IPS-20b (cell line): ENCODE results near the gene ELL.

ENCODE experiments used
- H3K27ac ChIP-seq: one replicate; pipeline ENCODE4 v1.5.1; 2013; ENCODE audit warnings: low read length
- H3K27me3 ChIP-seq: 2 replicates; pipeline ENCODE4 v1.6.1; 2013; ENCODE audit warnings: mild to moderate bottlenecking, low read length, inconsistent platforms; ENCODE audit not compliant: insufficient read depth
- H3K36me3 ChIP-seq: 2 replicates; pipeline ENCODE4 v1.6.1; 2013; ENCODE audit warnings: low read depth, mild to moderate bottlenecking, inconsistent platforms, low read length, moderate library complexity; ENCODE audit not compliant: insufficient read depth
- H3K4me1 ChIP-seq: 2 replicates; pipeline ENCODE4 v1.6.1; 2013; ENCODE audit warnings: mild to moderate bottlenecking, control low read depth, inconsistent platforms, low read length, moderate library complexity; ENCODE audit not compliant: insufficient read depth
- H3K4me3 ChIP-seq: 2 replicates; pipeline ENCODE4 v1.5.1; 2013; ENCODE audit warnings: mild to moderate bottlenecking, low read length, inconsistent platforms
- H3K9ac ChIP-seq: 2 replicates; pipeline ENCODE4 v1.6.1; 2013; ENCODE audit warnings: low read depth, mild to moderate bottlenecking, inconsistent platforms, low read length, moderate library complexity
- H3K9me3 ChIP-seq: 2 replicates; pipeline ENCODE4 v1.6.1; 2013; ENCODE audit warnings: mild to moderate bottlenecking, low read depth, low read length, inconsistent platforms; ENCODE audit not compliant: insufficient read depth

Gene ELL

DNA sequence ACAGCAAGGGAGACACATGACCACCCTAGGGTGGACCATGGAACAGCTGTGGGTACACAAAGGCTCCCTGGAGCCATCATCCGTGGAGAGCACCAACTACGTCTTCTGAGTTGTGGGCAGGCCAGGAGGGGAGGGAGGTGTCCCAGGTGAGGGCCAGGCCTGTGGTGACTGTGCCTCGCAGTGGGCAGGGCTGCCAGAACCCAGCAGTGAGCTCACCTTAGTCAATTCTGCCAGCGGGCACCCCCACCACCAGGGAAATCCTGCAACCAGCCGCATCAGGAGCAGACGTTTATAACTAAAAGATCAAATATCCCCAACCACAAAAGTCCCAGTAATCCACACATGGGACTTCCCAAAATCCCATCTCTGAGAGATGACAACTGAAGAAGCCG is 19.6 kb downstream of the ELL start:
- Histone ChIP-seq H3K4me1 (no peaks in the 10 kb centered on the region), H3K27ac (no peak overlapping the region), H3K36me3 (no peaks in the 10 kb centered on the region), H3K9ac (no peak overlapping the region), H3K9me3 (no peaks in the 10 kb centered on the region), H3K27me3 (no peaks in the 10 kb centered on the region), H3K4me3 (no peak overlapping the region)

DNA sequence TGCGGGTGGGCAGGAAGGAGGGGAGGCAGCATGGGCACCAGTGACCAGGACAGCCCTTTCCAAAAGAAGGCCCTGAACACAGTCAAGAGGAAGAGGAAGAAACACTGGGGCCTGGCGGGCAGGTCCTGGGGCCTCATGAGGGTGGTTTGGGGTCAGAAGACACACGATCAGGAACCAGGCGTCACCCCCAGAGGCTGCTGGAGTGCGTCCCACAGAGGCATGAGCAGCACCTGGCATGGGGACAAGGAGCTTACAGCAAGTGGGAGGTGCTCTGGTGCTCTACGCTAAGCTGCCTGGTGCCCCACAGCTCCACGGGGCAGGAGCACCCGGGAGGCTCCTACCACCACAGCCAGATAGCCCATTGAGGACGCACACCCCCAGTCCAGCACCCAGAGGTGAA is 20.0 kb downstream of the ELL start:
- no peaks in the 10 kb centered on the region for H3K9me3 ChIP-seq
- no peaks in the 10 kb centered on the region for H3K4me1 ChIP-seq
- H3K9ac ChIP-seq: no peak overlapping the region
- no peak overlapping the region for H3K4me3 ChIP-seq
- H3K36me3 ChIP-seq: no peaks in the 10 kb centered on the region
- no peaks in the 10 kb centered on the region for H3K27me3 ChIP-seq
- H3K27ac ChIP-seq: no peak overlapping the region

DNA sequence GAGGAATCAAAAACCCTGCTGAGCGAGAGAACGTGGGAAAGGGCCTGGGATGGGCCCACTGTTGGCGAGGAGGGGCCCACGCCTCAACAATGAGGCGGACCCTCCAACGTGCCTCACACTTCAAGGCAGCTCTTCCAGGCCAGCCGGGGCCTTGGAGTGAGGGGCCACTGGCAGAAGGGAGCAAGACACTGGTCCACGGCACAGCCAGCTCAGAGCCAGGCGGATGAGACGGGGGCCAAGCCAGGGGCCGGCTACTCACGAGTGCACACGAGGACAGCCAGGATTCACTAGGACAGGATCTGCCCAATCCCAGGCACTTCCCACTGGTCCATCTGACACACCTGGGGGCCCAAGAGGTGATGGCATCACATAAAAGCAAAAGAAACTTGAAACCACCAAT is 20.5 kb downstream of the ELL start:
- no peak overlapping the region for H3K9ac ChIP-seq
- no peaks in the 10 kb centered on the region for H3K4me1 ChIP-seq
- no peaks in the 10 kb centered on the region for H3K36me3 ChIP-seq
- no peaks in the 10 kb centered on the region for H3K27me3 ChIP-seq
- no peaks in the 10 kb centered on the region for H3K9me3 ChIP-seq
- no peak overlapping the region for H3K27ac ChIP-seq
- no peak overlapping the region for H3K4me3 ChIP-seq

DNA sequence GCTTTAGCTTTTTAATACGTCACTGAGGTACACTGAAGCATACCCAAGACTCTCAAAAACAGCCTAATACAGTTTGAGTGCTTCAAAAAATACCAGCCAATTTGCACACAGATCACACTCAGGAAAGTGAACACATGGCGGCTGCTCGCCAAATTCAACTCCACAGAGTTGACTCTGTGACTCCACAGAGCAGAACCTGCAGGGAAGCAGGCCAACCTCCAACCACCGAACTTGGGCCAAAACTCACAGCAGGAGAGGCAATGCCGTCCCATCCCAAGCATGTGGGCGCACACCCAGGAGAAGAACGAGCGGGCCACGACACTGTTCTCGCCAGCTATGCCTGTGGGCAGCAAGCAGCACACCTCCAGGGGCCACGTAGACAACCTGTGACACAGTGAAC is 21.1 kb downstream of the ELL start:
- Histone ChIP-seq H3K9ac (no peak overlapping the region), H3K27ac (no peak overlapping the region), H3K4me1 (no peaks in the 10 kb centered on the region), H3K27me3 (no peaks in the 10 kb centered on the region), H3K36me3 (no peaks in the 10 kb centered on the region), H3K9me3 (no peaks in the 10 kb centered on the region), H3K4me3 (no peak overlapping the region)

DNA sequence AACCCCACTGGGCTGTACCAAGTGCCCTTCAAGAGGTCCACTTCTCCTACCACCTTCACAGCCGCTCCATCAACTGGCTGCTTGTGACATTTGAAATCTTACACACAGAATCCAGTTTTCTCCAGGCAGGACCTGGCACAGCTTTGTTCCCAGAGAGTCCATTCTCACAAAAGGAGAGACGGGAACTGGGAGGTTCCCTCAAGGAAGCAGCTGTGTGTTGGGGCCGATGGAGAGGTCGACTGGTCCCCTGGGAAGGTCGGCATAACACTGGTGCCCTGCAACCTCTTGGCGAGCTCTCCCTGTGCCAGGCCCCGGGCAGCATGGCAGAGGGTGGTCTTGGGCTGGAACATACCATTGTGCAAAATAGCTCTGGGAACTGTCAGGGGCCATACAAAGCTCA is 21.5 kb downstream of the ELL start:
- Histone ChIP-seq H3K4me3 (no peak overlapping the region), H3K9ac (no peak overlapping the region), H3K4me1 (no peaks in the 10 kb centered on the region; the same call in 1 of the 2 replicates), H3K36me3 (no peaks in the 10 kb centered on the region), H3K27me3 (no peaks in the 10 kb centered on the region), H3K9me3 (no peaks in the 10 kb centered on the region), H3K27ac (no peak overlapping the region)

DNA sequence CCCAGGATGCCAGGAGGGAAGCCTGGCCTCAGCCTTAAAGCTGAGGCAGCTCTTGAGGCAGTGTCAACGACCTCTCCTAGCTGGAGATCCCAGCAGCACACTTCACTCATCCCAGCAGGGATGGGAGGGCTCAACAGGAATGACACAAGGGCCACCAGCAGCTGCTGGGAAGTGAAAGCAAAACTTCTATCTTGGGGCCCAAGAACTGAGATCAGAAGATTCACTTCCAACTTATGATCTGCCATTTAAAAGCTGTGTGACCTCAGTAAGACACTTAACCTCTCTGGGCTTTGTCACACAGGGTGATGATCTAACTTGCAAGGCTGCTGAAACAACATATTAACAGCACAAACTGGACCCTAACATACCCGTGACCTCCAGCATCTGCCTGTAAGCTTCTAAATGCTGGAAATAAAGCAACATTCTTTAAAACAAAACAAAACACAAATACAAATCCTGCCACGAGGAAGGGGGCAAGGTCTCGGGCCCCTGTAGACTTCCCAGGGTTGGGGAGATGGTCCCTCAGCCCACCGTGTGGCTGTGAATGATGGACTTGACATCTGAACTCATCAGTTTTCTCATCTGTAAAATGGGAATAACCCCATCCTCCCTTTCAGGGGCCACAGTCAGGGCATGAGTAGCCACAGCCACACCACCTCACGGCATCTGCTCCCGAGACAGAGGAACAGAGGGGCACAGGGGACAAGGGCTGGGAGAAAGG is 22.7 kb downstream of the ELL start:
- Histone ChIP-seq H3K27me3 (no peaks in the 10 kb centered on the region), H3K4me1 (no peaks in the 10 kb centered on the region; the same call in 1 of the 2 replicates), H3K36me3 (no peaks in the 10 kb centered on the region), H3K4me3 (no peak overlapping the region), H3K9ac (no peak overlapping the region), H3K9me3 (no peaks in the 10 kb centered on the region), H3K27ac (no peak overlapping the region)

DNA sequence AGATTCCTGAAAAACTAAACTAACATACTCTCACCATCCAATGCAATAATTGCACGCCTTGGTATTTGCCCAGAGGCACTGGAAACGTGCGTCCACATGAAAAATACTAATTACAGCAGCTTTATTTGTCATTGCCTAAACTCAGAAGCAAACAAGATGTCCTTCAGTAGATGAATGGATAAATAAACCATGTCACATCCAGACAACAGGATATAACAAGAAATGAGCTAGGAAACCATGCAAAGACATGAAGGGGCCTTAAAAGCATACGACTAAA is 25.0 kb downstream of the ELL start:
- Histone ChIP-seq H3K36me3 (no peaks in the 10 kb centered on the region), H3K9me3 (no peaks in the 10 kb centered on the region), H3K27ac (no peak overlapping the region), H3K9ac (no peak overlapping the region), H3K4me3 (no peak overlapping the region), H3K27me3 (no peaks in the 10 kb centered on the region), H3K4me1 (no peaks in the 10 kb centered on the region; the same call in 1 of the 2 replicates)

DNA sequence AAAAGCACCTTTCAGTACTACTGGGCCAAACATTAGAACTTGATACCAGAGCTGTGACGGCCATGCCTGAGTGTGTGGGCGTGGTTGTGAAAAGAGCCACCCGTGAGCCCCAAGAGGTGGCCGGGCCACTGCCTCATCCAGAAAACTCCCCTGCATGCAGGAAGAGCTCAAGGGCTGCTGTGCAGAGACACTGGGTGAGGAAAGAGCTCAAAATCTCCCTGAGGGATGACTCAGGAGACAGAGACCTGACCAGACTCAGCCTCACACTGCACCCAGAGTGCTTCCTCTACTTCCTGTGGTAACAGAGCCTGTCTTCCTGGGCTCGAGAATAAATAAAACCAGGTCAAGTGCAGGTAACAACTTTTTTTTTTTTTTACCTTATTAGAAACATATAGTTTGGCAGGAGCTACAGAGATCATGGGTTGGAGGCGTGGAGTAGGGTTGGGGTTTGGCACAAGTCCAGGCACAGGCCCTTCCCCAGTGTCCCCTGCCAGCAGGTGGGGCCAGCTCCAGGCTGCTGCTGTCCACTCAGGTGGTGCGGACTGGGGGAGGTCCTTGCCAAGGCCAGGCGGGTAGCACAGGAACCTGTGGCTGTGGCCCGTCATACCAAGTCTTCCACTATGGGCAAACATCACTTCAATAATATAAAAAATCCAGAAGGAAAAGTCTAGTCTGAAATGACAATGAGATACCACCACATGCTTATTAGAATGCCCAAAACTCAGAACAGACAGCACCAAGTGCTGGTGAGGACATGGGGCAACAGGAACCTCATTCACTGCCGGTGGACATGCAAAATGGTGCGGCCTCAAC is 25.5 kb downstream of the ELL start:
- H3K4me3 ChIP-seq: no peak overlapping the region
- no peaks in the 10 kb centered on the region; the same call in 1 of the 2 replicates for H3K4me1 ChIP-seq
- H3K27ac ChIP-seq: no peak overlapping the region

DNA sequence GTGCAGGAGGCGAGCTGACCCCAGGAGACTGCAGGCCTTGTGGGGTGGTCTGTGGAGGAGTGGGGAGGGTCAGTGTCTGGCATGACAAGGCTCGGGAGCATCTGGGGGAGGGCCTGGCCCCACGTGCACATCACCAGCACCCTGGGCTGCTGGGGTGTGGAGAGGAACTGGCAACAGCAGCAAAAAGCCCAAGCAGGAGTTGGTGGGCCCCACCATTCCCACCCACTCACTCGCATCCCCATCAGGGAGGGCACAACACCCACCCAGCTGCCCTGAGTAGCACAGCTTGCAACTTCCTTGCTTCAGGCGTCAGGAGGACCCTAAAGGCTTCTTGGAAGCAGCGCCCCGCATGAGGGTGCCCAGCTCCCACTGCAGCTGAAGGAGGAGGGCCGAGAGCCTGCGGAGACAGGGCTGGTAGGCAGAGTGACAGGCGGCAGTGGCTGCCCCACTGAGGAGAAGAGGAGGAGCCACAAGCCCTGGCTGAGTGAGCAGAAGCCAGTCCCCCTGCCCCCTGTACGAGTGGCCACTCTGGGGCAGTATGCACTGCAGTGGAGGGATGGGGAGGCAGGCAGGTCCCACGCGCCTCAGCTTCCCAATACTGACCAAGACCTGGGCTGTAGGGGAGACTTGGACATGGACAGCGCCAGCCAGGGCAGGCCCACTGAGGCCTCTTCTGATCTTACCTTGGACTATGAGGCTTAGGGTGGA is 26.5 kb downstream of the ELL start:
- Histone ChIP-seq H3K9ac (no peak overlapping the region), H3K4me3 (no peak overlapping the region), H3K36me3 (no peaks in the 10 kb centered on the region), H3K4me1 (no peaks in the 10 kb centered on the region; the same call in 1 of the 2 replicates), H3K27ac (no peak overlapping the region), H3K27me3 (no peaks in the 10 kb centered on the region), H3K9me3 (no peaks in the 10 kb centered on the region)

More for the DNA sequence above, 25.5 kb downstream of the ELL start:
- Histone ChIP-seq H3K9me3 (no peaks in the 10 kb centered on the region), H3K9ac (no peak overlapping the region), H3K27me3 (no peaks in the 10 kb centered on the region), H3K36me3 (no peaks in the 10 kb centered on the region)

DNA sequence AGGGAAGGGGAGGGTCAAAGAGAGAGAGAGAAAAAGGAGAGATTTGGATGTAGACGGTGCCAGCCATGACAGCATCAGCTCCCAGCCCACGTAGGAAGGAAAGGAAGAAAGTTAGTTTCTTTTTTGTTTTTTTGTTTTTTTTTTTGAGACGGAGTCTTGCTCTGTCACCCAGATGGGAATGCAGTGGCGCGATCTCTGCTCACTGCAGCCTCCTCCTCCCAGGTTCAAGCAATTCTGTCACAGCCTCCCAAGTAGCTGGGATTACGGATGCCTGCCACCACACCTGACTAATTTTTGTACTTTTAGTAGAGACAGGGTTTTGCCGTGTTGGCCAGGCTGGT is 27.6 kb downstream of the ELL start:
- Histone ChIP-seq H3K27me3 (no peaks in the 10 kb centered on the region), H3K4me3 (no peak overlapping the region), H3K4me1 (no peaks in the 10 kb centered on the region; the same call in 1 of the 2 replicates), H3K9ac (no peak overlapping the region), H3K9me3 (no peaks in the 10 kb centered on the region), H3K36me3 (no peaks in the 10 kb centered on the region), H3K27ac (no peak overlapping the region)

DNA sequence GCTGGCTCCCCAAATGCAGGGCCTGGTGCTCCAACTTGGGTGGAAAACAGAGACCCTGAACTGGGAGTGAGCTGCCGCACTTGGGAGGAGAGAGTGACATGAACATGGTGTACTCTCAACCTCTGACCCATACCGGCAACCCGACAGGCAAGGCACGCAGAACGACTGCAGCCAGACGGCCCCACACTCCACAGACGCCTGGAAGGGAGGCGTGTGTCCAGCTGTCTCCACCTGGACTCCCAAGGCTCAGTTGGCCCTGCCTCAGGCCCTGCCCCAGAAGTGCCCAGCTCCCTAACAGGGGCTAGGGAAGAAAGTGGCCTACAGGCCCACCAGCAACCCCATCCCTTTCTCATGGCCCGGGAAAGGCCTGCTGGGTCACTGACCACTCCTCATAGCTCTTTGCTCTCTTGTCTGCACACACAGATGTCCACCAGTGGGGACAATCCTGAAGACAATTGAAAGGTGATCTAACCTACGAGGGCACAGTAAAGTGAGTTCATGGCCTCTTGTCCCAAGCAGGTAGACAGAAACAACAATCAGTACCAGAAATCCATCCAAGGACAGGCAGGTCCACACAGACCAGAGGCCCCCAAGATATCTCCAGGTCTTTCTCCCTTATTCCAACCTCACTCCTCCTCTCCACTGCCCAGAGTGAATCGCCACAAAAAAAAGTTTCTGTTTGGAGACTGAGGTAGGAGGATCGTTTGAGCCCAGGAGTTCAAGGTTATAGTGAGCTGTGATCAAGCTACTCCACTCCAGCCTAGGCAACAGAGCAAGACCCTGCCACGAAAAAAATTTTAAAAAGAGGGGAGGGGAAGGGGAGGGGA is 28.2 kb downstream of the ELL start:
- H3K9me3 ChIP-seq: no peaks in the 10 kb centered on the region
- H3K9ac ChIP-seq: no peak overlapping the region
- no peak overlapping the region for H3K27ac ChIP-seq
- H3K36me3 ChIP-seq: no peaks in the 10 kb centered on the region
- no peaks in the 10 kb centered on the region for H3K27me3 ChIP-seq
- H3K4me3 ChIP-seq: no peak overlapping the region
- no peaks in the 10 kb centered on the region; the same call in 1 of the 2 replicates for H3K4me1 ChIP-seq
